HL-60/S4 treated with phorbol 12-myristate 13-acetate at 8.2 ng/mL for 4 days and 3 days (cell line): ENCODE data around the gene TMEM175.

ENCODE experiments used
- in situ Hi-C: fragments of 300-500 bp; cut with MboI; formaldehyde crosslinking; loops from 2 replicates; pipeline ENCODE4 v1.15.0; 2022; ENCODE audit warnings: low sequenced_read_pairs

The TMEM175 gene, protein sequence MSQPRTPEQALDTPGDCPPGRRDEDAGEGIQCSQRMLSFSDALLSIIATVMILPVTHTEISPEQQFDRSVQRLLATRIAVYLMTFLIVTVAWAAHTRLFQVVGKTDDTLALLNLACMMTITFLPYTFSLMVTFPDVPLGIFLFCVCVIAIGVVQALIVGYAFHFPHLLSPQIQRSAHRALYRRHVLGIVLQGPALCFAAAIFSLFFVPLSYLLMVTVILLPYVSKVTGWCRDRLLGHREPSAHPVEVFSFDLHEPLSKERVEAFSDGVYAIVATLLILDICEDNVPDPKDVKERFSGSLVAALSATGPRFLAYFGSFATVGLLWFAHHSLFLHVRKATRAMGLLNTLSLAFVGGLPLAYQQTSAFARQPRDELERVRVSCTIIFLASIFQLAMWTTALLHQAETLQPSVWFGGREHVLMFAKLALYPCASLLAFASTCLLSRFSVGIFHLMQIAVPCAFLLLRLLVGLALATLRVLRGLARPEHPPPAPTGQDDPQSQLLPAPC

DNA sequence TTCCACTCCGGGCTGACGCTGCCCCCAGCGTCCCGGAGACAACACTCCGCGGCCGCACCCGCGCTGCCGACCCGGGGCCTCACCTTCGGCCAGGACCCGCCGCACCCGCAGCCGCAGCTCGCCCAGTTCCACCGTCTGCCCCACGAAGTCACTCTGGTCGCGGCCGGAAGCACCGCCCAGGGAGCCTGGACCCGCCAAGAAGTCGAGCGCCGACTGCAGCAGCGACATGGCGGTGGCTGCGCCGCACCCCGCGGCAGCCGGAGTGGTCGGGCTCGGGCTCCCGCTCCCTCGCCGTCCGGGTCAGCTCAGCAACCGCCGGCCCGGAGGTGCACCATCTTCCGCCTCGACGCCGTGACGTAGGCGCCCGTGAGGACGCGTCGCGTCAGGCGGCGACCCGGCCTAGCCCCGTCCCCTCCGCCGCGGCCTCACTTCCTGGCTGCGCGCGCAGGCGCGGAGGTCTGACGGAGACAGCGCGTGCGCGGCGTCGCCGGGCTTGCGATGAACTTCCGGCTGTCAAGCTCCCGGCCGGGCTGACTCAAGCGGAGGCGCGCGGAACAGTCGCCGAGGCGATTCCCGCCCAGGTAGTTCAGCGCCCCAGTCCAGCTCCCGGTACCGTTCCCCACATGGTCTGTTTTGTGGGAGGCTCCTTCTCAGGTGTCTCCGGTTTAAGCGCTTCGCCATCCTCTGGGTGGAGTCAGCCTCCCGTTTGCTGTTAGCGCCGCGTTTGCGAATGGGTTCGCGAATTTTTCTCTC is at the start of gene TMEM175, which contains the start of gene GAK:
Gene TMEM175 (plus strand): TSS at position 501 of the 753 bp plus-strand sequence. CDS start 15,280 bp downstream, outside the sequence.
Gene GAK (minus strand): TSS at position 357 of the 753 bp plus-strand sequence. CDS start 129 bp downstream, at position 228.
- in situ Hi-C loops, result no loop called here

DNA sequence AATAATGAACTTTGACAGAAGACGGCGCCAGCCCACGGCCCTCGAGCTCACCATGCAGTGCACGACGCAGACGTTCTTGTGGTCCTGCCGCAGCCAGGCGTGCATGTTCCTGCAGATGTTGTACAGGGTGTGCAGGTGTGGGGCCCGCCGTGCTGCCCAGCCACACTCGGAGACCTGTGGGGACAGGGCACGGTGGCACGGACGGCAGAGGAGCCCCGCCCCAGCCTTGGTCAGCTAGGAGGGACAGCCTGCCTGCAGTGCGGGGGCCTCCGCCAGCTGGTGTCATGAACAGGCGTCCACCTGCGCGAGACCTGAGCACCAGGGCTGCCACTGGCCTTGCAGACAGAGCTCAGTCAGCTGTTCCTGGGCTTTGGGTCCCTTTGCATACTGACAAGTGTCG is 49.6 kb upstream of the TMEM175 start:
- in situ Hi-C loops, result no loop called here

DNA sequence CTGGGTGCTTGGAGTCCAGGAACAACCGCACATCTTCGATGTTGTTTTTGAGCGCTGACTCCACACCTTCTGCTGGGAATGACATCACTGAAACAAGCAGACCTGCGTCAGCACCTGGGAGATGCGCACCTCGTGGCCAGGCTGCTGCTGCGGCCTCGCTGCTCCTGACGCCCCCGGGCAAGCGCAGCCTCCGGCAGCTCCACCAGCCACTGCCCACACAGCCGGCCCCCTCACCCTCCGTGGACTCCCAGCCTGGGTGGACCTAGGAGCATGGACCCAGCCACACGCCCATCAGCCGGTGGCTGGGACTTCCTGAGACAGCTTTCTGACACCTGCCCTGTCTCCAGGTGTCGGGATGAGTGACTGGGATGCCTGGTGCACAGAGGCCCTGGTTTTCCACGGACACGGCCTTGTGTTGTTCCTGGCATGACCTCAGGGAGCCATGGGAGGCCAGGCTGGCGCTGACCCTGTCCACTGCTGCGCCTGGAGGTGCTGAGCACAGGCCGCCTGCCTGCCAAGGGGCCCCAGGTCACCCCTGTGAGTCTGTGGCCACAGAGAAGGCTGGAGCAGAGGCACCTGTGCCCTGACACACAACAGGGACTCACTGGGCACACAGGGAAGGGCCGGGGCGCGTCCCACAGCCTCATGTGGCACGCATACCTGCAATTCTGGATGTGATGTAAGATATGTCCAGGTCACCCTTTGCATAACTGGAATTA is 48.7 kb upstream of the TMEM175 start:
- in situ Hi-C loops, result no loop called here

DNA sequence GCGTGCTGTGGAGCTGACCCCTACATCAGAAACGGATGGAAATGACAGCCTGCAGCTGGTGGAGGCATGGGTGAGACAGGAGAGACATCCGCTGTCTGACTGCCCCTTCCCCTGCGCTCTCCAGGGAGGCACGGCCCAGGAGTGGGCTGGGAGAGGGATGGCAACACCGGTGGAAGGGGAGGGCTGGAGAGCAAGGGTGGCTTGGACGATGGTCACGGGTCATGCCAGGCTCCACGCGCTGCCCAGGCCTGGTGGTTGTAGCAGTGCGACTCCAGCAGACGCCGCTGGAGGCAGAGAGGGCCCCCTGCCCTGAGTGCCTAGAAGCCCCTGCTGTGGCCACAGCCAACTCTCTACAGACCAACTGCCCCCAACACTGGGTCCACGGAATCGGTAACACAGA is 48.0 kb upstream of the TMEM175 start:
- in situ Hi-C loops, result no loop called here

DNA sequence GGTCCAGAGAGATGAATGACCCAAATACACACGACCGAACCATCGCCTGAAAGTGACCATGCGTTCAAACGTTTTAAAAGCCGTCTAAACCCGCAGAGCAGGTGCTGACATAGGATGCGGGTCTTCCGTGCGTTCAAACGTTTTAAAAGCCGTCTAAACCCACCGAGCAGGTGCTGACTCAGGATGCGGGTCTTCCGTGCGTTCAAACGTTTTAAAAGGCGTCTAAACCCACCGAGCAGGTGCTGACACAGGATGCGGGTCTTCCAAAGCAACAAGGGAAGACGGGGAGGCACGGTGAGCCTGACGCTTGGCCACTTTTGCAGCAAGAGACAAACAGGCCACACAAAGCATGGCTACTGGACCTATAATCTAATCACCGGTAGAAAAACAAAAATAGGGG is 47.4 kb upstream of the TMEM175 start:
- in situ Hi-C loops, result no loop called here

DNA sequence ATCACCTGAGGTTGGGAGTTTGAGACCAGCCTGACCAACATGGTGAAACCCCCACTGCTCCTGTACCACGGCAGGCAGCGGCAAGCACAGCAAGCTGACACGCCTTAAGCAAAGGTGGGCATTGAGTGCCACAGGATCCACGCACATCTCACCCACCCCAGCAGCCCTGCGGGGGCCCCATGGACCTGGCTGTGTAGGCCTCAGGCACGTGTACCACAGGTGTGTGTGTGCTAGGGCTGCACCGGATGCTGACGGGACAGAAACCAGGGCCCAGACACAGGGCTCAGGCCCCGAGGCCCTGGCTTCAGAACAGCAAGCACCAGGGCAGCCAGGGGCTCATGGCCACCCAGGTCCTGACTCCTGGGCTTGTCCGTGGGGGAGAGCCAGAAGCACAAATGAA is 46.9 kb upstream of the TMEM175 start:
- in situ Hi-C loops, result no loop called here

DNA sequence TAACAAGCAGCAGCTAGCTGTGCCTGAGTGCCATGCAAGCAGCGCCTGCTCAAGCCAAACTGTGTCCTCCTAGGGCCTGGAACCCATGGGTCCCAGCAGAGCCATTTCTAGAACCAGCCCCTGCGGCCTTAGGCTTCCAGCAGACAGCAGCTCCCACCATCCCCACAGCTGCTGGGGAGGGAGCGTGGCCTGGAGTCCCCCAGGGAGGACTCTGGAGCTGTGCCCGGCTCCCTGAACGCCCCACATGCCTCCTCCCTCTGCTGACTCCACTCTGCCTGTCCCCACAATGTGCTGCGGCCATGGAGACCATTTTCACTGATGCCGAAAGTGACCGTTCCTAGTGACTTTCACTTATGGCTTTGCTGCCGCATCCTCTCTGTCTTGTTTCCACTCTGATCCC is 46.0 kb upstream of the TMEM175 start:
- in situ Hi-C loops, result no loop called here

DNA sequence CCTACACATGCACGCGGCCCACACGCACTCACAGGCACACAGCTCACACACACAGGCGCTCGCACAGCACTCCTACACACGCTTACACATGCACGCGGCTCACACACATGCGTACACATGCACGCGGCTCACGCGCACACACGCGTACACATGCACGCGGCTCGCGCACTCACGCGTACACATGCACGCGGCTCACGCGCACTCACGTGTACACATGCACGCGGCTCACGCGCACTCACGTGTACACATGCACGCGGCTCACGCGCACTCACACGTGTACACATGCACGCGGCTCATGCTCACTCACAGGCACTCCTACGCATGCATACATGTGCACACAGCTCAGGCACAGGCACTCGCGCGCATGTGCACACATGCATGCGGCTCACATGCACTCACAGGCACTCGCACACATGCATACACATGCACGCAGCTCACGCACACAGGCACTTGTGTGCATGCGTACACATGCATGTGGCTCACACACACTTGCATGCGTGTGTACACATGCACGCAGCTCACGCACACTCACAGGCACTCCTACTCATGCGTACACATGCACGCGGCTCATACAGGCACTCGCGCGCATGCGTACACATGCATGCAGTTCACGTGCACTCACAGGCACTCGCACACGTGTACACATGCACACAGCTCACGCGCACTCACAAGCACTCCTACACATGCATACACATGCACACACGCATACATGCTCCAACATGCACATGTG is 45.1 kb upstream of the TMEM175 start:
- in situ Hi-C loops, result no loop called here

DNA sequence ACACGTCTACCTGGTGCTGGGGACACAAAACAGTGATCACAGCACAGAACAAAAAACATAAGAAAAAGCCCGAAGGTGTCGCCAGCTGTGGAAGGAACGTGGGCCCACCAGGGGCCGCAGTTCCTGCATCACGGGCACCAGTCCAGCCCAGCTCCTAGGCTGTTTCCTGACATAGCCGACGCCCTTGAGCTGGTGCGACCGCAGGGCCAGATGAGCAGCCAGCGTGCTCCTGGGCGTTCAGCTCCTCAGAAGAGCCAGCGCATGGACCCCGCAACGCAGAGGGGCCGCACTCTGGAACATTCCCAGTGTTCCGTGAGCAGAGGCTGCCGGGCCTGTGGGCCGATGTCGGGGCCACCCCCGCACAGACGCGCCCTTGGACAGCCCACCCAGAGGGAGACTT is 44.2 kb upstream of the TMEM175 start:
- in situ Hi-C loops, result no loop called here

DNA sequence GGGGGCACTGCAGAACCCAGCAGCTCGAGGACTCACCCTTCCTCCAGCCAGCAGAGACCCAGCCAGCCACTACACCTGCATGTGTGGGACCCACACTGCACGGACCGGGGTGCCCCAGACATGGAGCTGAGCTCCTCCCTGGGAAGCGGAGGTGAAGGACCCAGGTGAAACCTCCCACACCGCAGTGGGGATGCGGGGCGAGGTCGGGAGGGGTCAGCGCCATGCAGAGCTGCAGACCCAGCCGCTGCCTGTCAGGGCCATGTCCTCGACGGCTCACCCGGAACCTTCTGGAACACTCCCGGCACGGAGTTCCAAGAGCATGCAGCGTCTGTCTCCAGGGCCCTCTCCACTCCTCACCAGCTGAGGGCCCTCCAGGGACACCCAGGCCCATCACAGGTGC is 42.7 kb upstream of the TMEM175 start:
- in situ Hi-C loops, result no loop called here

DNA sequence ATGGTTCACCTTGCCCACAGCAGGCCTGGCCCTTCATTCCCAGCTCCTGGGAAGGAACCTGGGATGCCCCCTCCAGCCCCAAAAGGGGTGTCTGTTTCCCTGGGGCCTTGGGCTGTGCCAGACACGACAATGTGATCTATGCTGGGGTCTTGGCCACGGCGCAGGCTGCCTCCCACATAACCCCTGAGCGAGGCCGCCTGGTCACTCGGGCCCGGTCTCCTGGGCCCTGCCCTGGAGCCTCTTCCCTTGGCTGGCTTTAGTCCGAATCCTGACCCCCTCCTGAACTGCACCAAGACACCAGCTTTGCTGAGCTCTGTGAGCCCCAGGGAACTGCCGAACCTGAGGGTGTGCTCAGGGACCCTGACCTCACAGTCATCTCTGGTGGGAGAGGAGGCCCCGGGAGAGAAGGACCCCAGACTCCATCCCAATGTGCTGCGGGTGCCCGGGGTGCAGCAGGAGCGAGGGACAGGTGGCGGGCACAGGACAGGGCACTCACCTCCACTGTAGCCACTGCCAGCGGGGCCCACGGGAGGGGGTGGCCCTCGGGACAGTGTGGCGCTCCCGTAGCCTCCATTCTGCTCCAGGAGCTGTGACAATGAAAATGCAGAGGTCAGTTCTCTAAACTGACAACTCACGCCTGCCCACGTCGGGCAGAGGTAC is 42.1 kb upstream of the TMEM175 start:
- in situ Hi-C loops, result no loop called here

DNA sequence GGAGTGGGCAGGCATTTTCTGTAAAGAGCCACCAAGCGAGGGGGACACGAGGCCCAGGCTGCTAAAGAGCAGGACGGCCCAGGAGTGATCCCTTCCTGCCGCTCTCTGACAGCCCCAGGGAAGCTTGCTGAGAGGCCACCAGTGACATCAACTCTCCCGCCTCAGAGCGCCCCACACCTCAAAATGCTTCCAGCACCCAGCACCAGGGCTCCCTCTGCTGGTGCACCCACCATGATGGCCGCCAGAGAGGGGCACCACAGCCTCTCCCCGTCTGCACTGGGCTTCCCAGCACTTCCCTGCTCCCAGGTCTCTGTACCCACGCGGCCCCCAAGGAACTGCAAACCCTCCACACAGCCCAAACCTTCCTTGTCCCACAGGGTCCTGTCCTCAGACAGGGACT is 40.5 kb upstream of the TMEM175 start:
- in situ Hi-C loops, result no loop called here

DNA sequence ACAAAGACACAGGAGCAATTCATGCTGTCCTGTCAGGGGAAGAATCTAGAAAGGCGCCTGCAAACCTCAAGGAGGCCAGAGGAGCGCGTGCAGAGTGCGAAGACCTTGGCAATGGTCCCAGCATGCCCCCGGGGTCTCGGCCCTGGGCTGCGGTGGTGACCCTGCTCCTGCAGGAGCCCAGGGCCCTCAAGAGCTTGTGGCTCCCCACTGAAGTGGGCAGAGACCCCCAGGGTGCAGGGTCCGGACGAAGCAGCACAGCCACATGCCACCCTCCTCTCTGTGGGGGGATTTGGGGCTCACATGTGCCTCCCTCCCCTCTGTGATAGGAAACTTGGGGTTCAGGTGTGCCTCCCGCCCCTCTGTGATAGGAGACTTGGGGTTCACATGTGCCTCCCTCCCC is 39.5 kb upstream of the TMEM175 start:
- in situ Hi-C loops, result no loop called here

DNA sequence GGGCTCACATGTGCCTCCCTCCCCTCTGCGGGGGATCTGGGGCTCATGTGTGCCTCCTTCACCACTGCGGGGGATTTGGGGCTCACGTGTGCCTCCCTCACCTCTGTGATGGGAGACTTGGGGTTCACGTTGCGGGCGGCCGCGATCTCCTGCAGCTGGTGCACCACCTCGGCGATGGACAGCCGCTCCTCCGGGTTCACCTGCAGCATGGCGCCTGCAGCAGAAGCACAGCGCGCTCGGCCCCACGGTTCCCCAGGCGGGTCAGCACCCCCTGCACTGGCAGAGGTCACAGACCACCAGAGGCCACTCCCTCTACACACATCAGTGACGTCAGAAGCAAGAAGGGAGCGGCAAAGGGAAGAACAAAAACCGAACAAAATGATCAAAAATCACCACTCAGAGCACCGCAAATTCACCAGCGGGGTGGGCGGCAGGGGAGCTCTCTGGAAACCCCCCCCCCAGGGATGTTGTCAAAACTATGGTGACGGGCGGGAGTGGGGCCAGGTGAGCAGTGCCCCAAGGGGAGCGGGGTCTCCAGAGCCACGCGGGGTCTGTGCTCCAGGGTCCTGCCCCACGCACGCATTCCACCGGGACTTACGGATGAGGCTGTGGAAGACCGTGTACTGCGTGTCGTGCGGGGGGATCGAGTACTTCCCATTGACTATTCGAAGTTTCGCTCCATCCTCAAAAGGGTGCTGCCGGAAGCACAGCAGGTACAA is 38.8 kb upstream of the TMEM175 start:
- in situ Hi-C loops, result no loop called here

DNA sequence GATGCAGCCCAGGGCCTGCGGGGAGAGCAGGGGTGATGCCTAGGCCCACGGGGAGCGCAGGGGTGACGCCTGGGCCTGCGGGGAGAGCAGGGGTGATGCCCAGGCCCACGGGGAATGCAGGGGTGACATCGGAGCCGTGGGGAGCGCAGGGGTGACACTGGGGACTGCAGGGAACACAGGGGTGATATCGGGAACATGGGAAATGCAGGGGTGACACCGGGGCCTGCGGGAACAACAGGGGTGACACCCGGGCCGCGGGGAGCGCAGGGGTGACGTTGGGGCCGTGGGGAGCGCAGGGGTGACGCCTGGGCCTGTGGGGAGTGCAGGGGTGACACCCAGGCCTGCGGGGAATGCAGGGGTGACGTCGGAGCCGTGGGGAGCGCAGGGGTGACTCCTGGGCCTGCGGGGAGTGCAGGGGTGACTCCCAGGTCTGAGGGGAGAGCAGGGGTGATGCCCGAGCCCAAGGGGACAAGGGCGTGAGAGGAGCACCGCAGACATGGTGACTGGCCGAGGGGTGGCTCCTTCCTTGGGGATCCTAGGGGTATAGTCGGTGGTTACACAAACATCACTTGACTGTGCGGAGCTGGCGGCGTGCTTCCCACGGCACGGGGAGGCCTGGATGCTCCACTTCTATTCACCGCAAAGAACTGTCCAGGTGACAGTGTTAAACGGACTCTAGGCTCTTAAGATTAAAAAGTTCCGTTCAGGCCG is 38.1 kb upstream of the TMEM175 start:
- in situ Hi-C loops, result no loop called here

DNA sequence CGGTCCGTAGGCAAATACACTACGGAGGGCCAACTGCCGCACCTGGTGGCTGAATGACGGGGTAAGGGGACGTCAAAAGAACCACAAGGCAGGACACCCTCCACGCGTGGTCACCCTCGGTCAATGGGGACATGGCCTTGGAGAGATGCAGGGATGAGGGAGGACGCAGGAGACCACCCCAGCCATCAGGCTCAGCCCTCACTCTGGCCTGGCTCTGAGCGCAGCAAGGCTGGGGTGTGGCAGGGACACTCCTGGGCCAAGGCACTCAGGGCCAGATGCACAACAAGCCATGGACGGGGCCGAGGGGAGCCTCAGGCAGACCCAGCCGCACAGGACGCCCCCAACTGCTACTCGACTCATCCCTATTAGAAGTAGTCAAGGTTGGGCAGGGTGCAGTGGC is 36.7 kb upstream of the TMEM175 start:
- in situ Hi-C loops, result no loop called here

DNA sequence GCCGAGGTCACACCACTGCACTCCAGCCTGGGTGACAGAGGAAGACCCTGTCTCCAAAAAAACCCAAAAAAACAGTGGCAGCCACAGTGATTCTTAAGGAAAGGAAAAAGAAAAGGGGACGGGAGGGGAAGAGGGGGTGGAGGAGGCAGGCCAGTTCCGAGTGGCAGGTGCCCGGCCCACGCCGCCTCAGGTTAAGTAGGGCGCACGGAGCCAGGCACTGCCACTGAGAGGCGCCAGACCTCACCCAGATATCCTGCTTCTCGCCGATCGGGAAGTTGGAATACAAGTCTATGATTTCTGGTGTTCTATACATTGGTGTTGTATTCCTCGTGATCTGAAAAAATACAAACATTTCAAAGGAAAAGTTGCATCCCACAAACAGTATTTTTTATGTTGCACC is 36.0 kb upstream of the TMEM175 start:
- in situ Hi-C loops, result no loop called here

DNA sequence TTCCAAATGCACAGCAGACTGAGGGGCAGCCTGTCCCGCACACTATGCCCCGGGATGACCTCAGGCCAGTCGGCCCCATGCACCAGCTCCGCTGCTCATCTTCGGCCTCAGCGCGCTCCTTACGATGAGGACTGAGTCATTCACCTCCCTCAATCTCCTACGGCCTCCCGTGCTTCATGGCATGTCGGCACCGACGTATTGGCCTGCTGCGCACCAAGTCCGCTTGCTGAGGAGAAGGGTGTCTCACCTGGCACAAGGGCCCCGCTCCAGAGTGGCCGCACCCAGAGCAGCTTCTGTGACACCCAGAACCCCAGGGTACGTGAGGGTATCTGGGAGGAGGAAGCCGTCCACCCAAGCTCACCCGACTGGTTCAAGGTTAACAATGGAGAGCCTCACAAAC is 35.6 kb upstream of the TMEM175 start:
- in situ Hi-C loops, result no loop called here

DNA sequence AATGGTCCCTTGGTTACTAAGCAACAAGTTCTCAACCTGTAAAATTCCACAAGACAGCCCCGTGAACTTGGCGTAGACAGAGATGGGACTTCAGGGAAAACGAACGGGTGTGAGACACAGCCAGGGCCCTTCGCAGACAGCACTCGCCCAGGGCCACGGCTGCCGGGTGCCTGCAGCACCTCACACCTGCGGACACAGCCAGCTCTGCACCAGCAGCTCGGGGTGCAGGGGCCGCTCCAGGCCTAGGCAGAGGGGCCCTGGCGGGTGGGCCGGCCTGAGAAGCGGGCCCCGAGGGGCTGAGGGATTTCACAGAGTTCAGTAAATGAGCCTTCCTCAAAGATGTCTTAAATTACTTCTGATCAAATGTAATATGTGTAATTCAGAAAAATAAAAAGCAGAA is 34.1 kb upstream of the TMEM175 start:
- in situ Hi-C loops, result no loop called here
